HG02973 (cell line): Measurements from ENCODE around the gene NFX1.
"Not testable (repeated sequence)": the region's sequence is repeated elsewhere in the genome, so short reads cannot be mapped to it uniquely, and the experiment has no call there.

Experiments used
- ATAC-seq: cut with Tn5 transposase; IDR thresholded peaks from one replicate; pipeline ENCODE4 v1.9.1; 2021; ENCODE audit warnings: moderate library complexity; ENCODE audit not compliant: unreplicated experiment

NFX1 gene

GRCh38 chr9:33385979-33386640 is 95.8 kb downstream of the NFX1 start:
- not testable (repeated sequence) for ATAC-seq

- not testable (repeated sequence) for ATAC-seq
Observed at GRCh38 chr9:33386641-33386996, 96.3 kb downstream of the NFX1 start.

- ATAC-seq, result not testable (repeated sequence)
Observed at GRCh38 chr9:33386998-33387397, 96.7 kb downstream of the NFX1 start.

GRCh38 chr9:33388110-33388994 is 98.0 kb downstream of the NFX1 start:
- ATAC-seq, result no peak

GRCh38 chr9:33391111-33391771 is 100.9 kb downstream of the NFX1 start:
- not testable (repeated sequence) for ATAC-seq

- ATAC-seq, result not testable (repeated sequence)
Observed at GRCh38 chr9:33392591-33393021, 102.3 kb downstream of the NFX1 start.

- no peak for ATAC-seq
Observed at GRCh38 chr9:33393581-33393980, 103.3 kb downstream of the NFX1 start.

GRCh38 chr9:33393986-33394385 is 103.7 kb downstream of the NFX1 start:
- ATAC-seq, result not testable (repeated sequence)

GRCh38 chr9:33395159-33395879 is 105.0 kb downstream of the NFX1 start:
- ATAC-seq, result not testable (repeated sequence)

- ATAC-seq, result not testable (repeated sequence)
Observed at GRCh38 chr9:33397801-33398200, 107.5 kb downstream of the NFX1 start.

- ATAC-seq, result not testable (repeated sequence)
Observed at GRCh38 chr9:33399047-33399446, 108.7 kb downstream of the NFX1 start.

- not testable (repeated sequence) for ATAC-seq
Observed at GRCh38 chr9:33401809-33402208, 111.5 kb downstream of the NFX1 start.

- ATAC-seq, result not testable (repeated sequence)
Observed at GRCh38 chr9:33402371-33402770, 112.1 kb downstream of the NFX1 start, which contains the start of gene AQP7. Gene AQP7, minus strand, starts transcription at chr9:33402568. Its CDS starts 1,306 bp downstream, at chr9:33401262.

GRCh38 chr9:33403941-33404787 is 113.8 kb downstream of the NFX1 start:
- no peak for ATAC-seq

- ATAC-seq, result no peak
Observed at GRCh38 chr9:33404788-33405362, 114.6 kb downstream of the NFX1 start.

GRCh38 chr9:33407061-33407460 is 116.7 kb downstream of the NFX1 start:
- no peak for ATAC-seq

GRCh38 chr9:33408087-33408486 is 117.8 kb downstream of the NFX1 start:
- ATAC-seq, result no peak

- ATAC-seq, result no peak
Observed at GRCh38 chr9:33414268-33414667, 124.0 kb downstream of the NFX1 start.

- no peak for ATAC-seq
Observed at GRCh38 chr9:33414889-33415500, 124.7 kb downstream of the NFX1 start.
